ENCODE data around the gene MTUS2.

Gene MTUS2

DNA sequence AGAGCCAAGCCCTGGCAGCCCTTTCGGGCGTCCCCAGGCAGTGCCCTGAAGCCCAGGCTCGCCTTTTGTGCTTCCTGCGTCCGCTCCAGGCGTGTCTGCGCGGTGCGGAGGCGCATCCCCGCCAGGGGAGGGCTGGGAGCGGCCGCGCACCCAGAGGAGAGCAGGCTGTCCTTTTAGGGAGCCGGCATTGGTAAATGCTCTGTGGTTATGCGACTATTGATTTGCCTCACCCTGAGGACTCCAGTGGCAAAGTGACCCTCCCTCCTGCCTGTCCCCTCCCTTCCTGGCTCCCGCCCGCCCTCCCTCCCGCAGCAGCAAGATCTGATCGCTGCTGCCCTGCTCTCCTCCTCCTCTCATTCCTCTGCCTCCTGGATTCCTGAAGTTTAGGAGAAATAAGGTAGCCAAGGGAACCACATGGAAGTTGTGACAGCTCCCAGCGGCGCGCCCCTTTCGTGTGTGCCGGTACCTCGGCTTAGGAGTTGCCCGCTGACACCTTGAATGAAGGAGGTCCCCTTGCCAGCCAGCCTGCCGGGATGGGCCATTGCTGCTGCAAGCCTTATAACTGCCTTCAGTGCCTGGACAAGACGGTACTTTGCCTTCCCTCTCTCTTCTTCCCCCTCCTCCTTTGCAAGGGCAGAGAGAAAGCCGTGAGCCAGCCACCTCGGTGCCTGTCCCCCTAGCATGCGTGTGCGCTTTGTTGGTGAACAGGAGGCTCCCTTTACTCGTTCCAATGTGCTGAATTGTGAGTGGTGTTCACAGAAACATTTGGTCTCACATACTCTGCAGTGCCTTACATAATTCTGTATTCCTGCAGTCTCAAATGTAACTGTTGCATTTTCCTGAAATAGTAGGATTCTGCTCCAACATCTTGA, 608.4 kb downstream of the MTUS2 start:
- DNase-seq: no peak

DNA sequence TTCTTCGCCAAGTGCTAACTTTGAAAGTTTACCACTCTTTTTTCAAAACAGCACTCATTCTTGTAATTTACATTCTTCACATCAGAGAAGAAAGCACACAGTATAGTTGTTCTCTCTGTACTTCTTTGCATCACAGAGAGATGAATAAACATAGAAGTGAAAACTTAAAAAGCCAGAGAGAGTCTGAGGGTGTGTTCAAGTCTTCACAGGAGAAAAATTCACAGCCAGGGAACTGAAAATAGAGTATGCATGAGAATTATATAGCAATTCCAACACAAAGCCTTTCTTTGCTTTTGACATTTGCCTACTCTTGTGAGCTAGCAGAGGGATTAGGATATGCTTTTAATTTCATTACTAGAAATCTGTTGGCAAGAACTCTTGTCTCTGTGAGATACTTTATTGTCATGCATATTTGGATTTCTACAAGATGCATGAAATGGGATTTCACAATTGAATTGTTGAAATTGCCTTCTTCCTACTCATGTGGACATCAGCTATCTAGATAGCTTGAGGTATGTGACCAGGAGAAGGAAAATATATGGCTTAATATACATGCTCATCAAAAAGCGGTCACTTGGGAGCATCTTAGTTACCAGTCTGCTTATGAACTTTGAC, 609.3 kb downstream of the MTUS2 start:
- no peak for DNase-seq

- no peak for DNase-seq
Observed at GRCh38 chr13:29434217-29434945, 614.2 kb downstream of the MTUS2 start.

- no peak for DNase-seq
Observed at GRCh38 chr13:29435125-29435911, 615.2 kb downstream of the MTUS2 start.

DNA sequence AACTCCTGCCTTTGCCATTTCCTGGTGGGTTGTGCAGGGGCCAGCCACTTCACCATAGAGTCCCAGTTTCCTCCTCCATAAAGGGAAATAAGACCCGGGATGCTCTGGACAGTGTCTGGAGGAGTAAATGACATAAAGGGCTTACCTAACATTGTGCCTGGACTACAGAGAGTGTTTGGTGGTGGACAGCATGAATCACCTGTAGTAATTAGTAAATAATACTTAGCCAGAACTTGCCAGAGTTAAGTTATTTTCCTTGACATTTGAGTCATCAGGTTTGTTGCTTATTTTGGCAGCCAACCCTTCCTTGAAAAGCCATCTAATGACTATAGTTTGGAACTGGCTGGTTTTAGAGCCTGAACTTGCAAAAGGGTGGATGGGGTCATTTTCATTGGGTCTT, 616.2 kb downstream of the MTUS2 start:
- no peak for DNase-seq

DNA sequence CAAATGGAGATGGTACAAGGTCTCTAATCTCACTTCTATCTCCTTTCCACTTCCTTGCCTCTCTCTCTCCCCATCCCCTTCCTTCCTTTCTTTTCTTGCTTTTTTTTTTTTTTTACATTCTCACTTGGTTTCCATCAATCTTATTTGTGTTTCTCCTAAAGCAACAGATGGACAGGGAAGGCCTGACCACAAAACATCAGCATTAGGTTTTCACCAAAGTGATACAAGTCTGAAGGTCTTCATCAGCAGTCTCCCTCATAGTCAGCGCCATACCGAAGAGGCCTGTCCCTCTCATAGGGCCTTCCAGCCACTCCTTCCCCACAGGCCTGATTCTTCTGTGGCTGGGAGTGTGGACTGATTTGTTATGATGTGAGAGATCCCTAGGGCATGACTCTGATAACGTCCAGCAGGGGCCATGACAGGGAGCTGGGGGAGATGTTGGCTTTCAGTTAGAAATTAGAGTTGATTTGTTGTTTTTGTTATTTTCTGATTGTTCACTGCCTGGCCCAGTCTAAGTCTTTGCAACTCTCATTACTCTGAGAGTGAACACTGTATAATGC, 616.7 kb downstream of the MTUS2 start:
- DNase-seq: no peak

DNA sequence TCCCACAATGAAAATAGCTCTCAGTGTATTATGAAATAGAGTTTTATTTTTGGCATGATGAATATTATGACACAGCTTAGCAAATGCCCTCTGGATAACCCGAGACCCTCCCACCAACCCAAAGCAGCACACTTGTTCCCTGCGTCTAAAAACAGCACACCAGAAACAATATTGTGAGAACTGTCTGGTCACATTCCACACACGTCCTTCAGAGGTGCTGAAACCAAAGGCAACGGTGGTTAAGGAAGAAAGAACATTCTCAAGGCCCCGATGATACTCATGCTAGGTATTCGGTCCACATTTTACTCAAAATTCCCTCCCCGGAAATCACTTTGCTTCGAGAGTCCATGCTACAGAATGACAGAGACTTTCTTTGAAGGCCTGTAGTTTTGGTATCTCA, 618.6 kb downstream of the MTUS2 start:
- no peak for DNase-seq

- DNase-seq: no peak
Observed at GRCh38 chr13:29439601-29440388, 619.7 kb downstream of the MTUS2 start.

GRCh38 chr13:29441306-29441705, 621.2 kb downstream of the MTUS2 start:
- DNase-seq: no peak

DNA sequence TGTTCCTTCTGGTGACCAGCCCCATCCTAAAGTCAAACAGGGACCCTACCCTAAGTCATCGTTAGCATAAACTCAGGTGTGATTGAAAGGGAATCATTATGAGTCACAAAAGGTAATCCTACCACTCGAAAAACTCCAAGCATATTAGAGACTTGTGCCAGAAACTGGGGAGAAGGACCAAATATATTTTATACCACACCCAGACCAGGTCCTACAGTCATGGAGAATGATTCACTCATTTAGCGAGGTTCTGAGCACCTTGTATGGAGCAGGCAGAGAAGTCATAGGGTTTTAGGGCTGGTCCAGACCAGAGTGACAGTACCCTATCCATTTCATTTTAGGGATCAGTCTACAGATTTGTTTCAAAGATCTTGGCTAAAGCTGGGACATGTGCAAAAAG, 625.9 kb downstream of the MTUS2 start:
- no peak for DNase-seq

DNA sequence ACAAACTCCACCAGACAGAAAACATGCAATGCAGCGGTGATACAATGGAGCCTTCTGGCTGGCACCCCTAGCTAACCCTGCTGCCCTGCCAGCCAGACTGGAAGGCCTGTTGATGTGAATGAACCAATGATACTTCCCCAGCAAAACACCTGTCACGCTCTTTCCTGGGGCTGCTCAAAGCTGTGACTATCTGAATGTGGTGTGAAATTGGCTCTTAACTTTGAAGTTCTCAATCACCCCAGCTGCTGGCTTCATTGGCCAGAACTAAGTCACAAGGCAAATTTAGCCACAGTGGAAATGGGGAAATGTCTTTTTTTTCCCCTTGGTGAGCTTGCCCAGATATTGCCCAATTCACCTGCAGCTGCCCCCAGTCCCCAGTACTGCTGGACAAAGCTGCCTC, 628.0 kb downstream of the MTUS2 start:
- DNase-seq: no peak

- no peak for DNase-seq
Observed at GRCh38 chr13:29449726-29450125, 629.6 kb downstream of the MTUS2 start.

DNA sequence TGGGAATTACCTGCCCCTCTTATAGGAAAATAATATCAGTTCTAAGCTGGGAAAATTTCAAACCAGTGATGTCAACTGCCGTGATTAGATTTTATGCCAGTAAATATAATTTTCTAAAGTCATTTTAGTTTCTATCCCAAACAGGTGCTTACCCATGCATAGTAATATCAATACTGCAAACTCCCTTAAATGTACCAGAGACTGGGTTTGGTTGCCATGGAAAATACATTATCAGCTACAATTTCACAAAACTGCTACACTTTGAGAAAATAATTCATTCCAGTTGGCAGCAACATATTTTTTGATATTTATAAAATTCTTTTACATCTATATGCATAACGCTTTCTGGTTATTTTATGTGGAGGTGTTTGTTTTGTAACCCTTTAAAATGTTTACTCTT, 631.8 kb downstream of the MTUS2 start:
- no peak for DNase-seq

GRCh38 chr13:29452773-29453616, 632.9 kb downstream of the MTUS2 start:
- no peak for DNase-seq

- DNase-seq: no peak
Observed at GRCh38 chr13:29453617-29454011, 633.5 kb downstream of the MTUS2 start.

GRCh38 chr13:29454931-29455481, 634.9 kb downstream of the MTUS2 start:
- DNase-seq: no peak

DNA sequence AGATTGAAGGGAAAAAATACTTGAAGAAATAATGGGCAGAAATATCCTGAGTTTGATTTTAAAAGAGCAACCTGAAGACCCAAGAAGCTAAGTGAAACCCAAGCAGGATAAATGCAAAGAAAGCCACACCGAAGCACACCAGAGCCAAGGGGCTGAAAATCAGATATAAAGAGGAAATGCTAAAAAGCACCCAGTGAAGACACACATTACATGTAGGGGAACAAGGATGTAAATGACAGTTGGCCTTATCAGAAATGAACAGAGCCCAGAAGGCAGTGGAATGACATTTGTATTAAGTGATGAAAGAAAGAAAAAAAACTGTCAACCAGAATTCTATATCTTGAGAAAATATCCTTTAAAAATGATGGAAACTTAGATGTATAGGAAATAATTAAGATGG, 636.3 kb downstream of the MTUS2 start:
- DNase-seq: no peak

- DNase-seq: no peak
Observed at GRCh38 chr13:29457299-29457698, 637.2 kb downstream of the MTUS2 start.

DNA sequence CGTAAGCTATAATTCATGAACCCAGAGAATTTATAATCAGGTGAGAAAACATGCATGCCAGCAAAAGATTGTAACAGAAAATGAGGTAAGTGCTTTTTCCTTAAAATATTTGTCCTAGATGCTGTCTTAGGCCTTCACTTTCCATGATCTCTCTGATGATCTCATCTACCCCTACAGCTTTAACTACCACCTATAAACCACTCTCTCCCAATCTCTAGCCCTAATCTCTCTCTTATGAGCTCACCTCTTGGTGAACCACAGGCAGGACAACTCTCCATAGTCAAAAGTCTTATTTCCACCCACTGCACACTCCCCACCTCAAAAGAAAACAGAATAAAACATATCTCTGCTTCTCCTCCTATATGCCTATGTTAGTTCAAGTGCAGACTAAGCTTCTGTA, 638.3 kb downstream of the MTUS2 start:
- no peak for DNase-seq

GRCh38 chr13:29459813-29460355, 639.7 kb downstream of the MTUS2 start:
- DNase-seq: no peak
